GM12878 (cell line): ENCODE measurements around the gene AP1S3. TPM values are rescaled to one million over a fixed set of nuclear protein-coding genes. Genes with fewer than 3 reads are reported as not detected.

Source experiments
- BHLHE40 ChIP-seq, 2 experiments: fragments of 450-650 bp in 1 of 2; IDR thresholded peaks; 2 replicates each; pipeline ENCODE4 v1.6.1; 2011 to 2017; ENCODE audit warnings: low read depth in 2 of 2, borderline replicate concordance in 1 of 2, improper control_type of control experiment in 1 of 2, low read length in 1 of 2, mild to moderate bottlenecking in 1 of 2
- GATAD2B ChIP-seq: fragments of 450-650 bp; conservative IDR thresholded peaks from 2 replicates; pipeline ENCODE4 v1.6.1; 2017; ENCODE audit warnings: low read depth, mild to moderate bottlenecking, moderate library complexity
- IRF5 ChIP-seq: fragments of 450-650 bp; IDR thresholded peaks from 2 replicates; pipeline ENCODE4 v1.6.1; 2017; ENCODE audit warnings: borderline replicate concordance
- JUNB ChIP-seq: IDR thresholded peaks from 2 replicates; pipeline ENCODE4 v1.6.1; 2016; ENCODE audit warnings: antibody characterized with exemption, mild to moderate bottlenecking
- POLR2AphosphoS5 ChIP-seq: IDR thresholded peaks from 2 replicates; pipeline ENCODE4 v1.6.1; 2011; ENCODE audit warnings: mild to moderate bottlenecking, low read length, inconsistent platforms
- SMAD1 ChIP-seq: fragments of 450-650 bp; IDR thresholded peaks from 2 replicates; pipeline ENCODE4 v1.6.1; 2018; ENCODE audit warnings: mild to moderate bottlenecking, low read depth; ENCODE audit not compliant: partially characterized antibody
- SUZ12 ChIP-seq: fragments of 200-600 bp; sonication (generic); IDR thresholded peaks from one replicate; pipeline ENCODE4 v1.6.1; 2018; ENCODE audit warnings: antibody characterized with exemption, mild to moderate bottlenecking; ENCODE audit not compliant: unreplicated experiment
- USF1 ChIP-seq: IDR thresholded peaks from 2 replicates; pipeline ENCODE4 v1.6.1; 2011; ENCODE audit warnings: borderline replicate concordance, low read depth, mild to moderate bottlenecking, moderate library complexity, mixed read lengths, low read length; ENCODE audit not compliant: insufficient read depth; ENCODE audit errors: extremely low read length
- USF2 ChIP-seq: IDR thresholded peaks from 2 replicates; pipeline ENCODE4 v1.6.1; 2011; ENCODE audit warnings: low read depth, low read length, improper control_type of control experiment, borderline replicate concordance
- ZBED1 ChIP-seq: IDR thresholded peaks from 2 replicates; pipeline ENCODE4 v1.6.1; 2016; ENCODE audit warnings: borderline replicate concordance
- ZNF384 ChIP-seq: IDR thresholded peaks from 2 replicates; pipeline ENCODE4 v1.6.1; 2012; ENCODE audit warnings: low read depth, mild to moderate bottlenecking, low read length, improper control_type of control experiment, borderline replicate concordance
- ZNF622 ChIP-seq: fragments of 450-650 bp; IDR thresholded peaks from 2 replicates; pipeline ENCODE4 v1.6.1; 2017; ENCODE audit warnings: mild to moderate bottlenecking, inconsistent platforms
- polyA plus RNA-seq, 11 experiments: library from polyadenylated mRNA; depleted of rRNA in 4 of 11; unstranded in 6 of 11; stranded (reverse) in 5 of 11; fragments of >200 nt; fragmentation: Nextera tagmentation in 4 of 11; fragmentation: Illumina TruSeq in 1 of 11; extraction: Ambion mirVana in 4 of 11; extraction: Trizol in 1 of 11; gene quantifications; 1 replicate in 1 of 11; 2 replicates in 10 of 11; pipeline versions ENCODE4 v1.2.1 to v1.2.3, GENCODE V29; 2011 to 2016; ENCODE audit warnings: inconsistent platforms in 2 of 11, missing spikeins in 2 of 11, low read depth in 1 of 11
- total RNA-seq, 4 experiments: library from RNA; depleted of rRNA in 3 of 4; stranded (reverse); fragments of >200 nt in 3 of 4; fragmentation: Illumina TruSeq in 1 of 4; extraction: Trizol in 1 of 4; gene quantifications; 2 replicates each; pipeline versions ENCODE4 v1.2.1 to v1.2.3, GENCODE V29; 2013 to 2021
- TF ChIP-seq, protein P1 (sequence below): fragments of 450-650 bp; IDR thresholded peaks from 2 replicates; pipeline ENCODE4 v1.6.1; 2017; ENCODE audit warnings: mild to moderate bottlenecking, moderate library complexity
- TF ChIP-seq, protein P2 (sequence below): IDR thresholded peaks from 2 replicates; pipeline ENCODE4 v1.6.1; 2012; ENCODE audit warnings: low read length, inconsistent platforms
- TF ChIP-seq, protein P3 (sequence below): IDR thresholded peaks from 2 replicates; pipeline ENCODE4 v1.6.1; 2011; ENCODE audit warnings: low read depth, mild to moderate bottlenecking, low read length, moderate library complexity, borderline replicate concordance; ENCODE audit errors: extremely low read depth

AP1S3 gene
- total and polyA plus RNA-seq, 10 of the 15 experiments (the other 5 are each of a cell fraction or from before 2014, with no cell fraction given), result 2.6 to 14.3 (median 9.2) TPM

DNA sequence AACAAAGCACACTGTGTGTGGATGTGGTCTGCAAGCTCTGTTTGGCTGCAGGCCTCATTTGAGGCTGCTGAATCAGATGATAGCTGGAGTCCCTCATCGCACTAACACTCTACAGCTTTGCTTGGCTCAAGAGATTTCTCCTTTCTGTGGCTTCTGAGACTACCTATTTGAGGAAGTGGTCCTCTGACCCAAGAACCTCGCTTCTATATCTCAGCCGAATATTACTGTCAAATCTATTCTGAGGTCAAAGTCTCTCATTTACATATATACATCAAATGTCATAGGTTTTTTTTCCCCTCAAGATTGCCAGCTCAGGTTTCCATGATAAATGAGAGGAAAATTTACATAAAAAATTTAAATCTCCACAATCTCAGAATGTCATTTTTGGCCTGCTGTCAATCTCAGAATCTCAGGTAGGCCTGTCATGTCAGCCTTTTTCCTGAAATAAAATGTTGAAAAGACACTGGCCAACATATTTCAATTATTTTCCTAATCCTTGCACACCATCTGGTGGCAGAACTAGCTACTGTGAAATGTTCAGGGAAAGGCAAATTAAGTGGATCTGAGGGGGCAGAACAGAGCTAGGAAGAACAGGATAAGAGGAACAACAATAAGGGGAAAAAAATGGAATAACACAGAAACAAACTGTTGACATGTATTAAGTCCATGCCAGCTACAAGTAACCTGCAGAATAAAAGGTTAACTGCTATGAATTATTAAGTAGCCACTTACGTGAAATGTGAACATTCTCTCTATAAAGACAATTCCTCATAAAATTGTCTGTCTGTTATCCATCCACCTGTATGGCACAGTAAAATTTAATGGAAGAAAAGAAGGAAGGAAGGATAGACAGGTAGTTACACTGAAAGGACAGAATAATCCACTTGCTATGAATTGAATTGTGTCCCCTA lies 39.3 kb downstream of the AP1S3 start (continued):
- TF ChIP-seq SMAD1, result no peak
- no peak for TF ChIP-seq USF2
- TF ChIP-seq ZNF622, result no peak
- TF ChIP-seq, protein P1, sequence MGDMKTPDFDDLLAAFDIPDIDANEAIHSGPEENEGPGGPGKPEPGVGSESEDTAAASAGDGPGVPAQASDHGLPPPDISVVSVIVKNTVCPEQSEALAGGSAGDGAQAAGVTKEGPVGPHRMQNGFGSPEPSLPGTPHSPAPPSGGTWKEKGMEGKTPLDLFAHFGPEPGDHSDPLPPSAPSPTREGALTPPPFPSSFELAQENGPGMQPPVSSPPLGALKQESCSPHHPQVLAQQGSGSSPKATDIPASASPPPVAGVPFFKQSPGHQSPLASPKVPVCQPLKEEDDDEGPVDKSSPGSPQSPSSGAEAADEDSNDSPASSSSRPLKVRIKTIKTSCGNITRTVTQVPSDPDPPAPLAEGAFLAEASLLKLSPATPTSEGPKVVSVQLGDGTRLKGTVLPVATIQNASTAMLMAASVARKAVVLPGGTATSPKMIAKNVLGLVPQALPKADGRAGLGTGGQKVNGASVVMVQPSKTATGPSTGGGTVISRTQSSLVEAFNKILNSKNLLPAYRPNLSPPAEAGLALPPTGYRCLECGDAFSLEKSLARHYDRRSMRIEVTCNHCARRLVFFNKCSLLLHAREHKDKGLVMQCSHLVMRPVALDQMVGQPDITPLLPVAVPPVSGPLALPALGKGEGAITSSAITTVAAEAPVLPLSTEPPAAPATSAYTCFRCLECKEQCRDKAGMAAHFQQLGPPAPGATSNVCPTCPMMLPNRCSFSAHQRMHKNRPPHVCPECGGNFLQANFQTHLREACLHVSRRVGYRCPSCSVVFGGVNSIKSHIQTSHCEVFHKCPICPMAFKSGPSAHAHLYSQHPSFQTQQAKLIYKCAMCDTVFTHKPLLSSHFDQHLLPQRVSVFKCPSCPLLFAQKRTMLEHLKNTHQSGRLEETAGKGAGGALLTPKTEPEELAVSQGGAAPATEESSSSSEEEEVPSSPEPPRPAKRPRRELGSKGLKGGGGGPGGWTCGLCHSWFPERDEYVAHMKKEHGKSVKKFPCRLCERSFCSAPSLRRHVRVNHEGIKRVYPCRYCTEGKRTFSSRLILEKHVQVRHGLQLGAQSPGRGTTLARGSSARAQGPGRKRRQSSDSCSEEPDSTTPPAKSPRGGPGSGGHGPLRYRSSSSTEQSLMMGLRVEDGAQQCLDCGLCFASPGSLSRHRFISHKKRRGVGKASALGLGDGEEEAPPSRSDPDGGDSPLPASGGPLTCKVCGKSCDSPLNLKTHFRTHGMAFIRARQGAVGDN, result no peak
- TF ChIP-seq SUZ12, result no peak
- TF ChIP-seq BHLHE40 (IDR thresholded peaks at IDR 0.05; ENCODE audit: borderline replicate concordance in 1 of 2, low read depth in 2 of 2, low read length in 1 of 2), result no peak
- TF ChIP-seq POLR2AphosphoS5, result no peak
- TF ChIP-seq IRF5, result no peak
- TF ChIP-seq GATAD2B, result no peak
- peak; percentile 34; the same call in 1 of the 2 replicates for TF ChIP-seq ZNF384
- no peak for TF ChIP-seq ZBED1
- TF ChIP-seq JUNB, result no peak
- TF ChIP-seq USF1, result no peak
- TF ChIP-seq, protein P2, sequence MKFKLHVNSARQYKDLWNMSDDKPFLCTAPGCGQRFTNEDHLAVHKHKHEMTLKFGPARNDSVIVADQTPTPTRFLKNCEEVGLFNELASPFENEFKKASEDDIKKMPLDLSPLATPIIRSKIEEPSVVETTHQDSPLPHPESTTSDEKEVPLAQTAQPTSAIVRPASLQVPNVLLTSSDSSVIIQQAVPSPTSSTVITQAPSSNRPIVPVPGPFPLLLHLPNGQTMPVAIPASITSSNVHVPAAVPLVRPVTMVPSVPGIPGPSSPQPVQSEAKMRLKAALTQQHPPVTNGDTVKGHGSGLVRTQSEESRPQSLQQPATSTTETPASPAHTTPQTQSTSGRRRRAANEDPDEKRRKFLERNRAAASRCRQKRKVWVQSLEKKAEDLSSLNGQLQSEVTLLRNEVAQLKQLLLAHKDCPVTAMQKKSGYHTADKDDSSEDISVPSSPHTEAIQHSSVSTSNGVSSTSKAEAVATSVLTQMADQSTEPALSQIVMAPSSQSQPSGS, result 0 out of 2 replicates have a peak, but pooled peaks have one; percentile 26
- TF ChIP-seq, protein P3, sequence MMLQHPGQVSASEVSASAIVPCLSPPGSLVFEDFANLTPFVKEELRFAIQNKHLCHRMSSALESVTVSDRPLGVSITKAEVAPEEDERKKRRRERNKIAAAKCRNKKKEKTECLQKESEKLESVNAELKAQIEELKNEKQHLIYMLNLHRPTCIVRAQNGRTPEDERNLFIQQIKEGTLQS, result no peak
